ENCODE measurements around the gene AK3. TPM values are rescaled to one million over a fixed set of nuclear protein-coding genes. Genes with fewer than 3 reads are reported as not detected.

The AK3 gene
- total RNA-seq, 1 experiment from 2014 or later = 41.5 TPM

GRCh38 chr9:4670591-4670990 lies 70.4 kb downstream of the AK3 start:
- DNase-seq = no peak
- Histone ChIP-seq H3K23me2 (ENCODE audit: insufficient read length, low read depth, low read length, poor library complexity, severe bottlenecking) (peaks cover 4% of the 10 kb centered on the region), H3K27me3 (ENCODE audit: insufficient read depth, low read length) (no peaks in the 10 kb centered on the region), H3K56ac (ENCODE audit: insufficient read length, low read depth, low read length) (no peak overlapping the region), H2AFZ (ENCODE audit: low read length) (peak overlapping the region; percentile 45), H3K4ac (ENCODE audit: low read depth, low read length) (no peak overlapping the region), H3K79me2 (ENCODE audit: insufficient read depth, low read length) (no peaks in the 10 kb centered on the region), H3K14ac (ENCODE audit: insufficient read depth, low read length) (no peak overlapping the region), H2BK15ac (ENCODE audit: low read depth, low read length) (no peak overlapping the region), H3K4me1 (ENCODE audit: insufficient read depth, low read length) (0 out of 2 replicates have a peak, but pooled peaks cover 6% of the 10 kb centered on the region), H4K8ac (replicated peaks; ENCODE audit: insufficient read length, low read depth, low read length) (no peak overlapping the region), H2BK120ac (ENCODE audit: low read depth, low read length, poor library complexity, severe bottlenecking) (no peak overlapping the region), H3K18ac (ENCODE audit: insufficient read length, low read depth, low read length) (no peak overlapping the region), H4K5ac (ENCODE audit: insufficient read length, low read depth, low read length) (no peak overlapping the region), H3K27ac (ENCODE audit: insufficient read length, low read depth, low read length) (no peak overlapping the region), H3K4me2 (ENCODE audit: insufficient read depth, insufficient read length, low read length) (no peak overlapping the region), H2AK5ac (ENCODE audit: insufficient read length, low read length) (no peak overlapping the region), H4K91ac (ENCODE audit: insufficient read length, low read depth, low read length) (no peak overlapping the region), H4K20me1 (ENCODE audit: control insufficient read depth, insufficient read depth, insufficient read length) (no peaks in the 10 kb centered on the region), H3K9ac (ENCODE audit: extremely low read depth, insufficient read length, low read length) (no peak overlapping the region), H2BK20ac (ENCODE audit: low read depth, low read length, poor library complexity, severe bottlenecking) (no peak overlapping the region), H3K23ac (ENCODE audit: insufficient read length, low read depth, low read length) (no peak overlapping the region), H2BK12ac (ENCODE audit: insufficient read length, low read depth, low read length) (no peak overlapping the region), H3K79me1 (ENCODE audit: insufficient read depth, low read depth, low read length, poor library complexity, severe bottlenecking) (no peaks in the 10 kb centered on the region), H2BK5ac (ENCODE audit: insufficient read length, low read length) (no peak overlapping the region), H3K9me3 (ENCODE audit: control insufficient read depth, low read depth, low read length) (no peaks in the 10 kb centered on the region), H3T11ph (ENCODE audit: low read length) (no peak overlapping the region)
- peaks cover 5% of the 10 kb centered on the region; the same call in 1 of the 2 replicates for H3K27me3 Mint-ChIP-seq (ENCODE audit: low read depth)
- peaks cover 20 to 21% of the 10 kb centered on the region in 2 experiments for H3K4me1 Mint-ChIP-seq
- H3K36me3 Mint-ChIP-seq (ENCODE audit: insufficient read depth in 1 of 3, low read depth in 3 of 3) = no peaks in the 10 kb centered on the region
- no peak overlapping the region for H3K4me3 Mint-ChIP-seq
- H3K9me3 Mint-ChIP-seq = no peaks in the 10 kb centered on the region
- peak overlapping the region in 2 of 3 experiments; percentile 70 to 82; a peak in 2 of 7 replicates for H3K27ac Mint-ChIP-seq
- WGBS (ENCODE audit: extremely low coverage, insufficient read length, low lambda C conversion rate) = no CpG with 5 or more reads among the region's 3 CpGs
- no peak for TF ChIP-seq CTCF (conservative IDR thresholded peaks at IDR 0.05)
